Suppressor macrophage treated with lipopolysaccharide for 4 hours (primary cell): ENCODE results near the gene KRTAP5-5.
"Not testable (repeated sequence)": the region's sequence is repeated elsewhere in the genome, so short reads cannot be mapped to it uniquely, and the experiment has no call there.

Source experiments
- DNase-seq: peaks from one replicate; pipeline ENCODE4 v3.0.0-alpha.2; 2020

Gene KRTAP5-5

GRCh38 chr11:1660111-1660867 lies 30.7 kb downstream of the KRTAP5-5 start:
- no peak for DNase-seq

DNA sequence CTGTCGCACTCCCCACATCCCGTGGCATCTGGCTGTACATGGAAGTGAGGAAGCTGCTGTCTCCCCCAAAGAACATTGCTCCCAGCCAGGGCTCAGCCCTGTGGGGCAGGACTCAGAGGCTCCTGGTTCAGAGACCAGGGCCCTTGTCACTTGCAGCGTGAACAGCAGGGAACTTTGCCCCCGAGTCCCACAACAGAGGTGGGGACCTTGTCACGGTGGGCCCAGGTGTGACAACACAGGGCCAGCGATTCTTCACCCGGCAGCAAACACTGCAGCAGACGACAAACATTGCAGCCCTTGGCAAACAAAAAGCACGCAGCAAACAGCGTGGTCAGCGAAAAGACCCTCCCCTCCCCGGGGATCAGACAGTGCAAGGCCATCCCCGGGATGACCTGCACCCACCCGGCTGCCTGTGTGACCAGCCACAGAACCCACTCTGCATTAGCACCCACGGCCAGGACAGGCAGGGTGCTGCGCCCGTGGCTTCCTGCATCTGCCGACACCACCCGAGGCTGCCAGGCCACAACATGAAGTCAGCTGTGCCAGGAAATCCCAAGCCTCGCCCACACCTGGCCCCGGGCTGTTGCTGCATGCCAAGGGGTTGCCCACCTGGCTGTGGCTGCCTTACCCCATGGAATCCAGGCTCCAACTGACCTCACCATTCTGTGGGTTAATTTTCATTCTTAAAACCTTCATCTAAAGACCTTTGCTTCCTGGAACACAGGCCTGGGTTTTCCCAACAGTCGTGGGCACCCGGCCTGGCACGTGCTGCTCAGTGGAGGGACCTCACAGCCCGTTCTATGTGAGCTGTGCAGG lies 32.1 kb downstream of the KRTAP5-5 start:
- not testable (repeated sequence) for DNase-seq

- not testable (repeated sequence) for DNase-seq
Observed at GRCh38 chr11:1662699-1663283, 33.2 kb downstream of the KRTAP5-5 start.

- DNase-seq, result no peak
Observed at GRCh38 chr11:1665313-1665712, 35.7 kb downstream of the KRTAP5-5 start.

DNA sequence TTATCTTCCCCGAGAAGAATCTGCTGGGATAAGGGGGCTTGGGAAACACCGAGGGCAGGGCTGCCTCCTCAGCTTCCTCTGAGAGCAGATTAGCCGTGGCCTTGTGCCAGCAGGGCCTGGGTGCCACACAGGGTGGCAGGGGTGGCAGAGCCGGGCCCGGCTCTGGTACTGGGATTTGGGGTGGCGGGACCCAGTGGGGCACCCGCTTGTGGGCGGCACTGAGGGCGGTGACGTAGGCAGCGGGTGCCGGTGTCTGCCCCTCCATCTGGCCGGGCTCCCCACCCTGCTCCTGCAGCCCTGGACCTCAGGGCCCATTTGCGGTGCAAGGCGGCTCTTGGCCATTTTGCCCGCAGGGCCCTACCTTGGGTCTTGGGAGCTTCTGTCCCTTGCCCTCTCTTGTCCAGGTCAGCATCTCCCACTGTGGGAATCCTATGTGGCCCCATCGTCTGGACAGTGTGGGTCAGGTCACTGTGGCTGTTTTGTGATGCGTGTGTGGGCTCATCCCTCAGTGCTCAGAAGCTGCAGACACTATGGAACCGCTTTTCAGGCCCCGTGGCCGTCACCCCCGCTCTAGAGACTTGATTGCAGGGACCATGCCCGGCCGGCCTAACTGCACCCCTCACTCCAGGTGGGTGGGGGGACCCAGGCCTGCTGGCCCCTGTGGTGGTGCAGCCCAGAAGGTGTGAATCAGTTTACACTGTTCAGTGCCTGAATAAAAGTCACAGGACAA lies 37.7 kb downstream of the KRTAP5-5 start:
- no peak for DNase-seq

GRCh38 chr11:1667906-1668305 lies 38.3 kb downstream of the KRTAP5-5 start:
- DNase-seq, result no peak

- DNase-seq, result no peak
Observed at GRCh38 chr11:1668911-1669473, 39.4 kb downstream of the KRTAP5-5 start.

DNA sequence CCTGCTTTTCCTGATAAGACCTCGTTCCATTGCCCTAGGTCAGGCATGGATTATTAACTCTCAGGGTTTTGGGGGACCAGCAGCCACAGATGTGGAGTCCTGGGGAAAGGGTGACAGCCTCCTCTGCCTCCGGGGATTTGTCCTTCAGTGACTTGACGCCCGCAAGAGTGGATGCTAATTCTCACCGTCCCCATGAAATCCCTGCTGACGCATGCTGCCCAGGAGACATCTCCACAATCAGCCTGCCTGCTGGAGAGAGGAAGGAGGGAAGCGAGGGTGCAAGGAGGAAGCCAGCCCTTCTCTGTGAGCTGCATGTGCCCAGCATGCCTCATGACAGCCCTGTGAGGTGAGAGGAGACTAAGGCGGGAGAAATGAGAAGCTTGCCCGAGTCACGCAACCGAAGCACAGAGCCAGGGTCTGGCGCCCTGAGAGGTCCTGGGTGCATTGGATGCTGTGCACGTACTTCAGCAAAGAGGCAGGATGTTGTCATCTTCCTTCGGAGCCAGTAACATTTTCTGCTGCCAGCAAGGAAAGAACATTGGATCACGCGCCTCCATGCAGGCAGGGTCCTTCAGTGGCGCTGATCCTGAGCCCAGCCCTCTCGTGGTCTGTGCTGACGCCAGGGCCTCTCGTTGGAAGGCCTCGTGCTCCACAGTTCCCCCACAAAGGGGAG lies 40.1 kb downstream of the KRTAP5-5 start:
- DNase-seq, result no peak

DNA sequence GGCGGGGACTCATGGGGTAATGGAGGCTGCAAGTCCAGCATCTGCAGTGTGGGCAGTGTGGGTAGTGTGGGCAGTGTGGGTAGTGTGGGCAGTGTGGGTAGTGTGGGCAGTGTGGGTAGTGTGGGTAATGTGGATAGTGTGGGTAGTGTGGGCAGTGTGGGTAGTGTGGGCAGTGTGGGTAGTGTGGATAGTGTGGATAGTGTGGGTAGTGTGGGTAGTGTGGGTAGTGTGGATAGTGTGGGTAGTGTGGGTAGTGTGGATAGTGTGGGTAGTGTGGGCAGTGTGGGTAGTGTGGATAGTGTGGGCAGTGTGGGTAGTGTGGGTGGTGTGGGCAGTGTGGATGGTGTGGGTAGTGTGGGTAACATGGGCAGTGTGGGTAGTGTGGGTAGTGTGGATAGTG lies 40.9 kb downstream of the KRTAP5-5 start:
- not testable (repeated sequence) for DNase-seq

DNA sequence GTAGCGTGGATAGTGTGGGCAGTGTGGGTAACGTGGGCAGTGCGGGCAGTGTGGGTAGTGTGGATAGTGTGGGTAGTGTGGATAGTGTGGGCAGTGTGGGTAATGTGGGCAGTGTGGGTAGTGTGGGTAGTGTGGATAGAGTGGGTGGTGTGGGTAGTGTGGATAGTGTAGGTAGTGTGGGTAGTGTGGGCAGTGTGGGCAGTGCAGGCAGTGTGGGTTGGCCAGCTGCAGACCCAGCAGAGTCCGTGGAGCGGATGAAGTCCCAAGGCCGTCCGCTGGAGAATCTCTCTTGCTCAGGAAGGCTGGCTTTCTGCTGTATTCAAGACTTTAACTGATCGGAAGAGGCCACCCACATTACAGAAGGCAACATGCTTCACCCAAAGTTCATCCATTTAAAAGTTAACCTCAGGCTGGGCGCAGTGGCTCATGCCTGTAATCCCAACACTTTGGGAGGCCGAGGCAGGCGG lies 41.4 kb downstream of the KRTAP5-5 start:
- DNase-seq, result no peak

- no peak for DNase-seq
Observed at GRCh38 chr11:1671658-1672057, 42.1 kb downstream of the KRTAP5-5 start.

- DNase-seq, result no peak
Observed at GRCh38 chr11:1672613-1673350, 43.2 kb downstream of the KRTAP5-5 start.

GRCh38 chr11:1673446-1674172 lies 44.0 kb downstream of the KRTAP5-5 start:
- DNase-seq, result no peak

DNA sequence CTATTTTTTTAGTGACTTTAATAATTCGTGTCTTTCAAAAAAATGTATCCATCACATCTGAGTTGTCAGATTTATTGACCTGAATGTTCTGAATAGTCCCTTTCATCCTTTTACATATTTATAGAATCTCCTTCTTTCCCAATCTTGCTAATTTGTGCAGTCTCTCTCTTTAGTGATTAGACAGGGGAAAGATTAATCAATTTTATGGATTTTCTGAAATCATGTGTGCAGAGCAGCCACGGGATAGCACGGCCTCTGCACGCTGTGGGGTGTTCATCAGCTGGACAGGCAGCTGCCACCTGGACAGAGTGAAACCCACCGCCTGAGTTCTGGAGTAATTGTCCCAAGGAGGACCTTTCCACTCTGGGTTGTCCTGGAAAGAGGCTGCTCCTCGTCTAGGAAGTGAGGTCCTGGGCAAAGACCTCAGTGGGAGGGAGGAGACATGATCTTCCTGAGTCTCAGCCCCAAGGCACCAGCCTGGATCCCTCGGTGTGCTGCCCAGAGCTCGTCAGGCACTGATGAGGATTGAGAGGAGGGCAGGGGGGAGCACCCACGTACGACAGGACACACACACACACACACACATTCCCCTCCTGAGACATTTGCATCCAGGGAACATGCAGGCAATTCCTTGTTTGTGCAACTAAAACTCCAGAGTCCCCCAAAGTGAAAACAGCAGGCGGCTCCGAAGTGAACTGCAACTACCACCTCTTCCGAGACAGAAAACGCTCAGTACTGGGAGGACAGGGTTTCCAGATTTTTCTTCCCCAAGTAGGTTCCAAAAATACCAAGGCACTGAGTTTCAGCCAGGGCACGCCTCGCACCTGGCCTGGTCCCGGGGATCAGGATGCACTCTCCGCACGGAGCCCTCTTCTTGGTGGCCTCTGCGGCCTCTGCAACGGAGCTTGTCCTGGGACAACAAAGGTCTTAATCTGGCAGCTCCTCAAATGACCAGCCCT lies 44.9 kb downstream of the KRTAP5-5 start:
- no peak for DNase-seq

GRCh38 chr11:1675536-1676228 lies 46.1 kb downstream of the KRTAP5-5 start:
- DNase-seq, result no peak

DNA sequence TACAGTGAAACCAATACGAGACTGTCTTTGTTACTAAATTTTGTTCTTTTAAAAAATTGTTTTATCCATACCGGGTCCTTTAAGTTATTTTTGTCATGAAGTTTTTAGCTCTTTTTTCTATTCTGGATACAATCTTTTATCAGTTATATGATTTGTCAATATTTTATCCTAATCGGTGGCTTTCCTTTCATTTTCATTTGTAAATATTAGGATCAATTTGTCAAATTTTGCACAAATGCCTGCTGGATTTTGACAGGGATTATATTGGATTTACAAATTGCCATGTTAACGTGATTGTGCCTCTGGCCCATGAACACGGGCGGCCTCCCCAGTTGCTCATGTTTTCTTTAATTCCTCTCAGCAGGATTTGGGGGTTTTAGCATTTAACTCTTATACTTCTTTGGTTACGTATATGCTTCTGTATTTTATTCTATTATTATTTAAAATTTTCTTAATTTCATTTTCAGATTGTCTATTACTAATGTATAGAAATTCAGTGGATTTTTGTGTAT lies 46.7 kb downstream of the KRTAP5-5 start:
- no peak for DNase-seq

DNA sequence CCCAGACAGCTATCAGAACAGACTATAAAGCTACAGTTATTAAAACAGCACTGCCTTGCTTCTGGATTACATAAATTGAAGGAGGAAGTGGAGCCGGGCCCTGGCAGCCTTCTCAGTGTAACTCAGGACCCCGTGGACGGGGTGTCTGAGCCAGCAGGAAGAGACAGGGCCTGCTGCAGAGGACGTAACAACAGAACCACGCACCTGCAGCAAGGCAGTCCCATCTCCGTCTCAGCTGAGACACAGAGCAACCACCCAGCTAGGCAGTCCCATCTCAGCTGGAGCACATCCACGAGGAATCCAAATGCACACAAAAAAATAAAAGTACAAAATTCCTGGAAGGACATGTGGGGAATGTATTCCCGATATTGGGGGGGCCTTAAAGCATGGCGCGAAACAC lies 50.3 kb downstream of the KRTAP5-5 start:
- DNase-seq, result no peak
